SHP77 (cell line): ENCODE measurements around the gene ZNF839.
"Not testable (repeated sequence)": the region's sequence is repeated elsewhere in the genome, so short reads cannot be mapped to it uniquely, and the experiment has no call there.

ENCODE experiments used
- DNase-seq, 2 experiments: peaks; one replicate each; lab custom pipeline; 2025; lab: John Stamatoyannopoulos, UW

The ZNF839 gene

GRCh38 chr14:102314242-102315011 is 5.1 kb upstream of the ZNF839 start:
- peak; percentile 47 to 84 for DNase-seq

- DNase-seq, result peak; percentile 33 to 44
Observed at GRCh38 chr14:102315121-102315520, 4.4 kb upstream of the ZNF839 start.

GRCh38 chr14:102316338-102316742 is 3.2 kb upstream of the ZNF839 start:
- peak in 1 of 2 experiments; percentile 32 for DNase-seq

- peak; percentile 83 to 87 for DNase-seq
Observed at GRCh38 chr14:102316743-102317563, 2.6 kb upstream of the ZNF839 start.

- peak; percentile 38 to 60 for DNase-seq
Observed at GRCh38 chr14:102317564-102318248, 1.8 kb upstream of the ZNF839 start.

- DNase-seq, result no peak
Observed at GRCh38 chr14:102318781-102319276, 717 bp upstream of the ZNF839 start.

- DNase-seq, result peak in 1 of 2 experiments; percentile 11
Observed at GRCh38 chr14:102320033-102320660, 601 bp downstream of the ZNF839 start.

- no peak for DNase-seq
Observed at GRCh38 chr14:102320671-102321455, 1.3 kb downstream of the ZNF839 start.

- DNase-seq, result no peak
Observed at GRCh38 chr14:102321456-102322422, 2.2 kb downstream of the ZNF839 start.

- peak; percentile 22 to 27 for DNase-seq
Observed at GRCh38 chr14:102323102-102323501, 3.6 kb downstream of the ZNF839 start.

- DNase-seq, result no peak
Observed at GRCh38 chr14:102325791-102326345, 6.3 kb downstream of the ZNF839 start.

GRCh38 chr14:102326583-102326982 is 7.0 kb downstream of the ZNF839 start:
- DNase-seq, result no peak

GRCh38 chr14:102329381-102329780 is 9.8 kb downstream of the ZNF839 start:
- DNase-seq, result not testable (repeated sequence)

- DNase-seq, result no peak
Observed at GRCh38 chr14:102330806-102331205, 11.3 kb downstream of the ZNF839 start.

GRCh38 chr14:102333390-102333789 is 13.8 kb downstream of the ZNF839 start:
- DNase-seq, result no peak

GRCh38 chr14:102333795-102334705 is 14.5 kb downstream of the ZNF839 start:
- DNase-seq, result no peak

- DNase-seq, result no peak
Observed at GRCh38 chr14:102335163-102335562, 15.6 kb downstream of the ZNF839 start.

GRCh38 chr14:102338724-102339123 is 19.2 kb downstream of the ZNF839 start:
- DNase-seq, result no peak
